ENCODE results near the gene CUL4A.
A peak's percentile ranks its signal among the peaks of the same experiment; 100 is the strongest.
"Not testable (repeated sequence)": the region's sequence is repeated elsewhere in the genome, so short reads cannot be mapped to it uniquely, and the experiment has no call there.

Gene CUL4A

GRCh38 chr13:113209759-113210421 lies 477 bp downstream of the CUL4A start:
- peak; percentile 75 for DNase-seq

DNA sequence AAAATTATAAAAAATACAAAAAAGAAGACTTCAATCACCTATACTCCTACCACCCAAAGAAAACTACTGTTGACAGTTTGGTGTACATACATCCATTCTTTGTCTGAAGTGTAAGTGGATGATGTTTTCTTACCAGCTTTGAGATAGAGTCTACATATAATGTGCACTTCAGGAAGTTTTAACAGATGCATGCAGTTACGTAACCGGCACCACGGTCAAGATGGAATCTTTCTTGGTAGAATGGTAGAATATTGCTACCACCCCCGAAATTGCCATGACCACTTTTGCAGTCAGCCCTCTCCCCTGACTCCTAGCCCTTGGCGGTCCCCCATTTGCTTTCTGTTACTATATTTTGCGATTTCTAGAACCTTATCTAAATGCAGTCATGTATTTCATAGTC lies 1.4 kb downstream of the CUL4A start:
- DNase-seq: no peak

- no peak for DNase-seq
Observed at GRCh38 chr13:113211774-113212173, 2.4 kb downstream of the CUL4A start.

DNA sequence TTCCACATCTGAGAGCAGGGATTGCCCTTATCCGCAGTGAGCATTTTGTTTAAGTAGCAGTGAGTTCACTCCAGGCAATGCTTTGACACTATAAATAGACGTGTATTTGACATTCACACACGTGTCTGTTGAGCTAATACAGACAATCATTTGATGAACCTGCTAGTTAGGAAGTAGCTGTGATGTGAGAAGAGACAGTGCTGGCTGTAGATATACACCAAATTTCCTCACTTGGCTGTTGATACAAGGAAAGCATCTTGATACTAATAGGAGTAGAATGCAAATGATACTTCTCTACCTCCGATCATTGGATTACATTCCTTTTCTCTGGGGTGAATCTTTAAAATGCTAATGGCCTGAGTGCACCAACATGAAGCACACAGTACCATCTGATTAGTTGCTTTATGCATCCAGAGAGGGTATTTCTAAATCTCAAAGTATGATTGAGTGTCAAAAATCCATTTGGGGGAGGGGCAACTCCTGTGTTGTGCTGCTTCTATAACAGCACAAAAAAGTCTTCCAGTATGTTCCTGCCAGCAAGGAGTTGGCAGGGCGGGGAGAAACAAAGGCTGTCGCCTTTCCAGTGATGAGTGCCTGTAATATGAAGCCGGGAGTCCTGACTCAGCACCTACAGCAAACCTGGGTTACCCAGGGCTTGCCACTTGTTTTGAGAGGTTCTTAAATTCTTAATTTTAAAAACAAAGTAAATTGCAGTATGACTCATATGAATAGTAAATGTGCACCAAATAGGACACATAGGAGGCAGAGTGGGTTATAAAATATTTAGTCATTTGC lies 7.0 kb downstream of the CUL4A start:
- DNase-seq: peak; percentile 17

DNA sequence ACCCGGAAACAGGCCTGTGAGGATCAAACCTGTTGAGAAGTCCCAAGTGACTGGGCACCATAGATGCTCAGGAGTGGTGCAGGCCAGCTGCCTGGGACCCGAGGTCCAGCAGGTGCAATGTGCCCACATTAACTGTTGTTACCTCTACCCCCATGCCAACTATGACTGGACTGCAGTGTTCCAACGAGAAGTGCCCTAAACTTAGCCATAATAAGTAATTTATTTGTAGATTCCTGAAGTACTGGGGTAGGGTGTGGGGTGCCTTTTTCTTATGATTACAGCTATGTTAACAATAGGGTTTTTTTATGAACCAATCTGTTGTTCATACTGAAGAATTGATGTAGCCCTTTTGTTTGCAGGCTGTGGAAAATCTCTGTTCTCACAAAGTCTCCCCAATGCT lies 9.2 kb downstream of the CUL4A start:
- DNase-seq: no peak

GRCh38 chr13:113219256-113219940 lies 10.0 kb downstream of the CUL4A start:
- no peak for DNase-seq

- no peak for DNase-seq
Observed at GRCh38 chr13:113220141-113220598, 10.8 kb downstream of the CUL4A start.

DNA sequence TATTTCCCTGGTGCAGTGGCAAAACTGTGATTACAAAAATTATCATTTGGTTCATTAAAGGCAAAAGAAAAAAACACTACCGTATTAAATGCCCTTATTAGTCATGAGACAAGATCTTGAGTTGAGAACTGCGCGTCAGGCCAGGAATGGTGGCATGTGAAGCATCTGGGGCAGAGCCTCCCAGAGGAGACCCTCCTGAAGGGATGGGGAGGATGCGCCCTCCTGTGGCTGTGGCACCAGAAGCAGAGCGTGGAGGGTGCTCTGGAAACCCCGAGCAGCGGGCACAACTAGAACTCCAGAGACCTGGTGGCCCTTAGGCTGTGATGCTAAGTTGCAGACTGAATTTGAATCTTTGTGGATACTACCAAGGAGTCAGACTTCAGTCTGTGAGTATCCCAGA lies 11.5 kb downstream of the CUL4A start:
- DNase-seq: no peak

DNA sequence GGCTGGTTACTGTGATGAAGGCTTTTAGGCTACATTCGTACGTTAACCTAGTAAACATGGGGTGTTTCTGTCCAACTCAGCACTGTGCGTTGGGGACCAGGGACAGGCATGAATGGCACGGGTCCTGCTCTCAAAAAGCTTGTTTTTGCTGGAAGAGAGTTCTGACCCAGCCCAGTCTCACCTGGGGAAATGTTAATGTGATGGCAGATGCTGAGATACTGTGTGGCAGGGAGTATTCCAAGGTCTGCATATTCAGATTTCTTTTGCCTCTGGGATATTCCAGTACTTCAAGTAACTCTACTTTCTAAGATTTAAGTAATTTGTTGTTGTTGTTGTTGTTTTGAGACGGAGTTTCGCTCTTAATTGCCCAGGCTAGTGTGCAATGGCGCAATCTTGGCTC lies 13.7 kb downstream of the CUL4A start:
- DNase-seq: no peak

- no peak for DNase-seq
Observed at GRCh38 chr13:113224486-113224885, 15.1 kb downstream of the CUL4A start.

- no peak for DNase-seq
Observed at GRCh38 chr13:113225515-113225914, 16.1 kb downstream of the CUL4A start.

- DNase-seq: no peak
Observed at GRCh38 chr13:113226873-113227450, 17.5 kb downstream of the CUL4A start.

GRCh38 chr13:113229161-113229560 lies 19.7 kb downstream of the CUL4A start:
- DNase-seq: no peak

GRCh38 chr13:113229791-113230190 lies 20.4 kb downstream of the CUL4A start:
- no peak for DNase-seq

DNA sequence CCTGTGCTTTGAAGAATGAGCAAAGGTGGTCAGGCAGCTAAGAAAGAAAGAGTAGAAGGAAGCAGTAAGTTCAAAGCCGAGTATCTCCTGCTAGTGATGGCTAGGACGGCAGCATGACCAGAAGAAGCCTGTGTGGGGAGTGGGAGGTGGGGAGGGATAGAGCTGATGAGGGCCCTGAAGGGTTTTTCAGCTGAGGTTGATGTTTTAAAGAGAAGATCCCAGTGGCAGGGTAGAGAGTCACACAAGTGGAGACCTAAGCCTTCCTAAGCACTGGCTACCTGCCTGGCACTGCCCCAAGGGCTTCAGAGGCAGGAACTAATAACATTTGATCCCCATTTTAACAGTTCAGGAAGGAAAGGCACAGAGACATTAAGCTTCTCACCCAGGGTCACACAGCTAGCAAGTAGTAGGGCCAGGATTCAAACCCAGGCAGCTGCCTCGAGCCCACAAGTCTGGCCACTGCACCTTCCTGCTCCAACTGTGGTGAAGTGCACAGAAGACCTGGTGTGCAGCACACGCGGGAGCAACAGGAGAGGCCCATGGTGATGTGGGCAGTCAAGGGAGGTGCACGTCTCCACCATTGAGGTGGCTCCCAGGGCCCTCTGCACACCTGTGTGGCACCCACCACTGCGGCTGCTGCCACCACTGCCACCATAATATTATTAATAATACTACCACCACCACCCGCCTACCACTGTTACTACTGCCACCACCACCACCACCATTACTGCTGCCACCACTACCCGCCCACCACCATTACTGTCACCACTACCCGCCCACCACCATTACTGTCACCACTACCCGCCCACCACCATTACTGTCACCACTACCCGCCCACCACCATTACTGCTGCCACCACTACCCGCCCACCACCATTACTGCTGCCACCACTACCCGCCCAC lies 22.1 kb downstream of the CUL4A start:
- DNase-seq: no peak

GRCh38 chr13:113232208-113233003 lies 23.0 kb downstream of the CUL4A start:
- DNase-seq: no peak

- no peak for DNase-seq
Observed at GRCh38 chr13:113233101-113233500, 23.7 kb downstream of the CUL4A start.

DNA sequence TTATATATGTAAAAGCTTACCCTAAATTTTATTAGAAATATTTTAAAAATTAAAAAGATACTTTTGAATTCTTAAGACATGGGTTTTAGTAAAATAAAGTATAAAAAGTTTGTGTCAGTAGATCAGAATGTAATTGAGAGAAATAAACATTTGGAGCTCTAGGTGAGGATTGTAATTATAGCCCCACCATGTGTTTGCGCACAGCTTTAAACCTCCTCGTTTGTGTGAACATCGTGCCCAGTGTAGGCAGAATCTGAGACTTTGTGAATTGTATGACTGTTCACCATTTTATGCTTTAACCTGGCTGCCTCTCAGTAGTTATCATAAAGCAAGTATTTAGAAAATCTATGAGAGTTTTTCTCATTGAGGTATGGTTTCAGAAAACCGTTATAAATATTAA lies 29.1 kb downstream of the CUL4A start:
- DNase-seq: no peak

- no peak for DNase-seq
Observed at GRCh38 chr13:113239357-113239756, 29.9 kb downstream of the CUL4A start.

DNA sequence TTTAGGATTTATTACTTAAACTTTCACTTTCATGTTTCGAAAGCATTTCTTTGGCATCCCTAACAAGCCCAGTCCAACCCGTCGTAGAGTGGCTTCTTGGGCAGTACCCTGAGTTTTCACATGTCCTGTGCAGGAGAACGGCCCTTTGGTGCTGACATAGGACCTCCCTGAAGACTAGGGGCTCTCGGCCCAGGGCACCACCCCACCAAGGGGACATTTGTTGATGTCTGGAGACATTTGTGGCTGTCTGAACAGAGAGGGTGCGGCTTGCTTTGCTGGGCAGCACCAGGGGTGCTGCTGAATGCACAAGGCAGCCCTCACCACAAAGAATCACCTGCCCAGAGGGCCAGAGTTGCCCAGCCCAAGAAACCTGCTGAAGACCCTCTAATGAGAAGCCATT lies 30.6 kb downstream of the CUL4A start:
- no peak for DNase-seq

DNA sequence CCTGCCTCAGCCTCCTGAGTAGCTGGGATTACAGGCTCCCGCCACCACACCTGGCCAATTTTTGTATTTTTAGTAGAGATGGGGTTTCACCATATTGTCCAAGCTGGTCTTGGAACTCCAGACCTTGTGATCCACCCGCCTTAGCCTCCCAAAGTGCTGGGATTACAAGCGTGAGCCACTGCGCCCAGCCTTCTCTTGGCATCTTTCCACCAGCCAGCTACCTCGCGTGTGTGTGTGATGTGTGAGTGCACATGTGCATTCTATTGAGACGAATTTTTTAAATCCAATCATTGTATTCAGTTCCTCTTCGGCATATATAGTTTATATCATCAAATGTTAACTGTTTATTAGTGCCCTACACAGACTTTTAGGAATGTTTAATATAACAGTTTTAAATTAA lies 32.2 kb downstream of the CUL4A start:
- not testable (repeated sequence) for DNase-seq

- no peak for DNase-seq
Observed at GRCh38 chr13:113243847-113244246, 34.4 kb downstream of the CUL4A start.
